MM.1S (cell line): ENCODE data around the gene FBXW4.

ENCODE experiments used
- CTCF ChIP-seq: fragments of 300-600 bp; sonication (generic); IDR thresholded peaks from 2 replicates; pipeline ENCODE4 v1.5.1; 2016; ENCODE audit warnings: antibody characterized with exemption, low read length, mixed read lengths
- EZH2 ChIP-seq: fragments of 300-600 bp; sonication (generic); optimal IDR thresholded peaks from 2 replicates; pipeline ENCODE3; 2017; ENCODE audit warnings: low read depth, mild to moderate bottlenecking, antibody characterized with exemption, low read length, mixed read lengths
- EZH2phosphoT487 ChIP-seq: fragments of 300-600 bp; sonication (generic); IDR thresholded peaks from 2 replicates; pipeline ENCODE4 v1.6.1; 2018; ENCODE audit warnings: antibody characterized with exemption, low read length

GRCh38 chr10:101587725-101588653 is 107.0 kb downstream of the FBXW4 start, which contains the start of the genes DPCD and POLL:
- TF ChIP-seq CTCF = no peak
- no peak for TF ChIP-seq EZH2
- TF ChIP-seq EZH2phosphoT487 = no peak
